Prostate gland (tissue), 2 donors: ENCODE results near the gene TBC1D7.

Experiments
- CTCF ChIP-seq, 4 experiments: fragments of 200-600 bp in 2 of 4; fragments of 450-650 bp in 2 of 4; sonication (generic) in 2 of 4; IDR thresholded peaks; 1 replicate in 3 of 4; 2 replicates in 1 of 4; pipeline ENCODE4 v1.5.1; 2016 to 2019; ENCODE audit warnings: antibody characterized with exemption in 4 of 4, mild to moderate bottlenecking in 2 of 4, moderate library complexity in 2 of 4
- POLR2A ChIP-seq: fragments of 450-650 bp; IDR thresholded peaks from one replicate; pipeline ENCODE4 v1.6.1; 2016; ENCODE audit warnings: antibody characterized with exemption, mild to moderate bottlenecking
- POLR2AphosphoS5 ChIP-seq: sonication (generic); formaldehyde crosslinking; IDR thresholded peaks from one replicate; pipeline ENCODE4 v1.6.1; 2017; ENCODE audit warnings: antibody characterized with exemption

GRCh38 chr6:13349811-13350506 is 21.6 kb upstream of the TBC1D7 start:
- TF ChIP-seq POLR2A: no peak
- no peak for TF ChIP-seq CTCF (IDR thresholded peaks at IDR 0.05)
- TF ChIP-seq POLR2AphosphoS5: no peak
